DOHH2 (cell line): ENCODE data around the gene COX6A2.

Experiments used
- H3F3A ChIP-seq: fragments of 200-600 bp; sonication (generic), shearing (Covaris generic); 2 replicates; pipeline ENCODE4 v1.6.0; 2016; ENCODE audit warnings: antibody characterized with exemption, mild to moderate bottlenecking; ENCODE audit not compliant: control insufficient read depth, insufficient read depth
- H3K27ac ChIP-seq: fragments of 200-600 bp; sonication (generic); 2 replicates; pipeline ENCODE4 v1.5.1; 2014; ENCODE audit warnings: low read depth, mild to moderate bottlenecking, low read length, moderate library complexity
- H3K27me3 ChIP-seq: fragments of 200-600 bp; sonication (generic); 2 replicates; pipeline ENCODE4 v1.6.1; 2014; ENCODE audit warnings: mild to moderate bottlenecking, low read length, mixed read lengths; ENCODE audit not compliant: control insufficient read depth
- H3K36me3 ChIP-seq: fragments of 200-600 bp; sonication (generic); 2 replicates; pipeline ENCODE4 v1.6.1; 2014; ENCODE audit warnings: mild to moderate bottlenecking, low read length, moderate library complexity, mixed read lengths; ENCODE audit not compliant: control insufficient read depth
- H3K4me1 ChIP-seq: fragments of 200-600 bp; sonication (generic); 2 replicates; pipeline ENCODE4 v1.6.1; 2014; ENCODE audit warnings: mild to moderate bottlenecking, low read length, mixed read lengths; ENCODE audit not compliant: control insufficient read depth
- H3K4me2 ChIP-seq: fragments of 200-600 bp; sonication (generic); 2 replicates; pipeline ENCODE4 v1.6.0; 2014; ENCODE audit warnings: mild to moderate bottlenecking, low read length, moderate library complexity
- H3K4me3 ChIP-seq: fragments of 200-600 bp; sonication (generic); 2 replicates; pipeline ENCODE4 v1.5.1; 2014; ENCODE audit warnings: mild to moderate bottlenecking, low read length, mixed read lengths
- H3K79me2 ChIP-seq: fragments of 200-600 bp; sonication (generic); 2 replicates; pipeline ENCODE4 v1.6.1; 2014; ENCODE audit warnings: mild to moderate bottlenecking, low read length, mixed read lengths; ENCODE audit not compliant: control insufficient read depth
- H3K9me2 ChIP-seq: fragments of 200-600 bp; sonication (generic); replicated peaks from 2 replicates; pipeline ENCODE4 v1.6.1; 2014; ENCODE audit warnings: mild to moderate bottlenecking, low read length, mixed read lengths; ENCODE audit not compliant: control insufficient read depth
- H3K9me3 ChIP-seq: fragments of 200-600 bp; sonication (generic); 2 replicates; pipeline ENCODE4 v1.6.1; 2014; ENCODE audit warnings: antibody characterized with exemption, low read length, mixed read lengths; ENCODE audit not compliant: control insufficient read depth, insufficient read depth
- H4K20me1 ChIP-seq: fragments of 200-600 bp; sonication (generic); 2 replicates; pipeline ENCODE4 v1.6.0; 2014; ENCODE audit warnings: low read depth, mild to moderate bottlenecking, antibody characterized with exemption, low read length, moderate library complexity; ENCODE audit not compliant: control insufficient read depth, insufficient read depth
- EZH2phosphoT487 ChIP-seq: fragments of 200-600 bp; sonication (generic); IDR thresholded peaks from 2 replicates; pipeline ENCODE4 v1.6.1; 2017; ENCODE audit warnings: borderline replicate concordance, mild to moderate bottlenecking, antibody characterized with exemption, low read length, moderate library complexity, mixed read lengths
- TF ChIP-seq, protein P1 (sequence below): fragments of 200-600 bp; sonication (generic); IDR thresholded peaks from one replicate; pipeline ENCODE4 v1.5.1; 2014; ENCODE audit warnings: antibody characterized with exemption, mild to moderate bottlenecking, low read depth, low read length; ENCODE audit not compliant: poor library complexity, severe bottlenecking

Gene COX6A2

DNA sequence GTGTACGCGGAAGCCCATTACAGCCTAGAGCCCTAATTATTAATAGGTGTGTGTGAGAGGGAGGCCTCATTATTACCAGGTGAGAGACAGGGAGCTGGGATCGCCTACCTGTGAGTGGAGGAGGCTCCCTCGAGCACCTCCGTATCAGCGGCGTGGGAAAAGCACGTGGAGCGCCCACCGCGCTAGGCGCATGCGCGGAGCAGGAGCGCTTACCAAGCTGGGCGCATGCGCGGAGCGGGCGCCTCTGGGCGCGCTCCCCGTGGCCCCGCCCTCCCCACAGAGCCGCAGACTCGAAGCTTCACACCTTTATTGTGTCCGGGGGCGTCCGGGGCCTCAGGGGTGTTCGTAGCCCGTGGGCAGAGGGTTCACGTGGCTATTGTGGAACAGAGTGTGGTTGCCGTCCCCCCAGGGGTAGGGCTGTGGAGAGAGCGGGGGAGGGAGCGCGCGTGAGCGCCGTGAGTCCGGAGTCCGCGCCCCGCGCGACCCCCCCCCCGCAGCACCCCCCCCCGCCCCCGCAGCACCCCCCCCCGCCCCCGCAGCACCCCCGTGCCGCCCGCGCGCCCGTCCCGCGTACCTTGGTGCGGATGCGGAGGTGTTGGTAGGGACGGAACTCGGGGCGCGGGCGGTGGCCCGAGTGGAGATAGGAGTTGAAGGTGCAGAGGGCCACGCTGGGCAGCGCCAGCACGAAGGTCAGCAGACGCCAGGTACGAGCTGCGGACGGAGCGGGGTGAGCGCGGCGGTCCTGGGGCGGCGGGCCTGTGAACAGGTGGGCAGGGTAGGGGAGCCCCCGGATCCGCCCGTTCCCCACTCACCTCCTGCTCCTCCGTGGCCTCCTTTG is 500 bp downstream of the COX6A2 start:
- no peaks in the 10 kb centered on the region for H4K20me1 ChIP-seq
- no peak overlapping the region for H3K27ac ChIP-seq
- H3F3A ChIP-seq: no peaks in the 10 kb centered on the region
- no peaks in the 10 kb centered on the region for H3K79me2 ChIP-seq
- no peak overlapping the region for H3K4me2 ChIP-seq
- H3K27me3 ChIP-seq: no peaks in the 10 kb centered on the region
- no peaks in the 10 kb centered on the region for H3K9me3 ChIP-seq
- H3K4me1 ChIP-seq: no peaks in the 10 kb centered on the region
- no peak overlapping the region for H3K4me3 ChIP-seq
- TF ChIP-seq, protein P1, sequence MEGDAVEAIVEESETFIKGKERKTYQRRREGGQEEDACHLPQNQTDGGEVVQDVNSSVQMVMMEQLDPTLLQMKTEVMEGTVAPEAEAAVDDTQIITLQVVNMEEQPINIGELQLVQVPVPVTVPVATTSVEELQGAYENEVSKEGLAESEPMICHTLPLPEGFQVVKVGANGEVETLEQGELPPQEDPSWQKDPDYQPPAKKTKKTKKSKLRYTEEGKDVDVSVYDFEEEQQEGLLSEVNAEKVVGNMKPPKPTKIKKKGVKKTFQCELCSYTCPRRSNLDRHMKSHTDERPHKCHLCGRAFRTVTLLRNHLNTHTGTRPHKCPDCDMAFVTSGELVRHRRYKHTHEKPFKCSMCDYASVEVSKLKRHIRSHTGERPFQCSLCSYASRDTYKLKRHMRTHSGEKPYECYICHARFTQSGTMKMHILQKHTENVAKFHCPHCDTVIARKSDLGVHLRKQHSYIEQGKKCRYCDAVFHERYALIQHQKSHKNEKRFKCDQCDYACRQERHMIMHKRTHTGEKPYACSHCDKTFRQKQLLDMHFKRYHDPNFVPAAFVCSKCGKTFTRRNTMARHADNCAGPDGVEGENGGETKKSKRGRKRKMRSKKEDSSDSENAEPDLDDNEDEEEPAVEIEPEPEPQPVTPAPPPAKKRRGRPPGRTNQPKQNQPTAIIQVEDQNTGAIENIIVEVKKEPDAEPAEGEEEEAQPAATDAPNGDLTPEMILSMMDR: no peak
- no peak for TF ChIP-seq EZH2phosphoT487
- H3K9me2 ChIP-seq: no peaks in the 10 kb centered on the region
- H3K36me3 ChIP-seq: no peaks in the 10 kb centered on the region

DNA sequence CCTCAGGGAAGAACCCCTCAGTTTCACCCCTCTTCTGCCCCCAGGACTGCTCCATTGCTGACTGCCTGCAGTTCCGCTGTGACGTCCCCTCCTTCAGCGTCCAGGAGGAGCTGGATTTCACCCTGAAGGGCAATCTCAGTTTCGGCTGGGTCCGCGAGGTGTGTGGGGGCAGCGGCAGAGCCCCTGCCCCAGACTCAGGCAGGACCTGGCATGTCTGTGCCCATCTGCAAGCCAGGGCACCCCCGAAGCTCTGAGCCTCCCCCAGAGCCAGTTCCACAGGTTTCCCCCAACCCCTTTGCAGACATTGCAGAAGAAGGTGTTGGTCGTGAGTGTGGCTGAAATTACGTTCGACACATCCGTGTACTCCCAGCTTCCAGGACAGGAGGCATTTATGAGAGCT is 4.4 kb downstream of the COX6A2 start:
- Histone ChIP-seq H3K4me1 (no peaks in the 10 kb centered on the region), H3K27ac (no peak overlapping the region), H3K9me3 (no peaks in the 10 kb centered on the region), H4K20me1 (no peaks in the 10 kb centered on the region), H3K9me2 (no peaks in the 10 kb centered on the region), H3K79me2 (no peaks in the 10 kb centered on the region), H3K4me3 (no peak overlapping the region), H3K27me3 (no peaks in the 10 kb centered on the region), H3K4me2 (no peak overlapping the region), H3F3A (no peaks in the 10 kb centered on the region), H3K36me3 (no peaks in the 10 kb centered on the region)
- TF ChIP-seq, protein P1: no peak
- TF ChIP-seq EZH2phosphoT487: no peak

DNA sequence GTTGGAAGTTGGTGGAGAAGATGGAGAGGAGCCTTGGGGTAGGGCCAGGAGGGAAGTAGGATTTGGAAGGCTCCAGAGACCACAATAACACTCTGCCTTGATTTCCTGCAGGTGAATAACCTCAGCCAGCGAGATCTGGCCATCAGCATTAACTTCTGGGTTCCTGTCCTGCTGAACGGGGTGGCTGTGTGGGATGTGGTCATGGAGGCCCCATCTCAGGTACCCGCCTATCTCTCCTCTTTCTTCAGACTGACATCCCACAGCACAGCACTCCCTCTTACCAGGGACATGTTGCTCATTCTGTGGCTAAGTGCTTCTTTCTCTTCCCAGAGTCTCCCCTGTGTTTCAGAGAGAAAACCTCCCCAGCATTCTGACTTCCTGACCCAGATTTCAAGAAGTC is 4.9 kb downstream of the COX6A2 start:
- no peak for TF ChIP-seq EZH2phosphoT487
- TF ChIP-seq, protein P1: no peak
- no peak overlapping the region for H3K4me3 ChIP-seq

More for the DNA sequence above, 4.9 kb downstream of the COX6A2 start:
- Histone ChIP-seq H3F3A (no peaks in the 10 kb centered on the region), H3K9me2 (no peaks in the 10 kb centered on the region), H3K4me1 (no peaks in the 10 kb centered on the region), H3K27ac (no peak overlapping the region), H3K27me3 (no peaks in the 10 kb centered on the region), H3K79me2 (no peaks in the 10 kb centered on the region), H3K4me2 (no peak overlapping the region), H3K36me3 (no peaks in the 10 kb centered on the region), H3K9me3 (no peaks in the 10 kb centered on the region), H4K20me1 (no peaks in the 10 kb centered on the region)
